HG02763 (cell line): Measurements from ENCODE around the gene CPZ.

Experiments
- ATAC-seq: cut with Tn5 transposase; IDR thresholded peaks from one replicate; pipeline ENCODE4 v1.9.1; 2021; ENCODE audit warnings: mild to moderate bottlenecking, moderate library complexity; ENCODE audit not compliant: unreplicated experiment

Gene CPZ

GRCh38 chr4:8592366-8593263 lies at the start of gene CPZ:
CPZ (plus strand) TSS chr4:8592765; CDS start chr4:8592834, 69 bp downstream.
- ATAC-seq: no peak

DNA sequence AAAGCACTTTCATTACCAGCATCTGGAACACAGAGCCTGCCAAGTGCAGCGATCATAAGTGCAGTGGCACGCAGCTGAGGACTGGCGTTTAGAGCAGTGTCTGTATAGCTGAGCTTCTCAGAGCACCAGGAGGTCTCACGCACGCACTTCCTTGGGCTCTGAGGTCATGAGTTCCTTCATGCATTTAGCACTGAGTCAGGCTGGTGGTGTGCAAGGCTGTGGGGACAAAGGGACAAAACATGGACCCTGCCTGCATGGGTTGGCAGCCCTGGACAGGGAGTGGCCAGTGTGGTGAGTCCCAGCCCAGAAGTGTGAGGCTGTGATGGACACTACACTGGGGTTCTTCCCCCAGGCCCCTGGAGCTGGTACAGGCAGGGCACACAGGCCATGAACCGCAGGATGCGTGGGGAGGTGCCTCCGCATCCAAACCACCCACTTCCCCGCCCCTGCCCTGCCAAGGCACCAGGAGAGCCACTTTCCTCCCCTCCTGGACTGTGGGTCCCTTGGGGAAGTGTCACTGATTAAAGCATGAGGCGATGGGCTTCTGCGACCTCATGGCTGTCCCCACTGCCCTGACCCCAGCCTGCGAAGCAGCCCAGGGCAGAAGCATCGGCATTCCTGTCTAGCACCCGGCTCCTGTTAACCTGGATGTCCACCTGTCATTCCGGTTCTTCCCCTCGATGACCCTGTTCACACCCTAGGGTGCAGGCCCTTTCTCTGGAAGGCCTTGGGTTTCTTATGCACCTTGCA lies 49.6 kb upstream of the CPZ start:
- no peak for ATAC-seq

GRCh38 chr4:8543623-8544022 lies 48.9 kb upstream of the CPZ start:
- no peak for ATAC-seq

- no peak for ATAC-seq
These were observed 48.3 kb upstream of the CPZ start for GRCh38 chr4:8544282-8544681.

DNA sequence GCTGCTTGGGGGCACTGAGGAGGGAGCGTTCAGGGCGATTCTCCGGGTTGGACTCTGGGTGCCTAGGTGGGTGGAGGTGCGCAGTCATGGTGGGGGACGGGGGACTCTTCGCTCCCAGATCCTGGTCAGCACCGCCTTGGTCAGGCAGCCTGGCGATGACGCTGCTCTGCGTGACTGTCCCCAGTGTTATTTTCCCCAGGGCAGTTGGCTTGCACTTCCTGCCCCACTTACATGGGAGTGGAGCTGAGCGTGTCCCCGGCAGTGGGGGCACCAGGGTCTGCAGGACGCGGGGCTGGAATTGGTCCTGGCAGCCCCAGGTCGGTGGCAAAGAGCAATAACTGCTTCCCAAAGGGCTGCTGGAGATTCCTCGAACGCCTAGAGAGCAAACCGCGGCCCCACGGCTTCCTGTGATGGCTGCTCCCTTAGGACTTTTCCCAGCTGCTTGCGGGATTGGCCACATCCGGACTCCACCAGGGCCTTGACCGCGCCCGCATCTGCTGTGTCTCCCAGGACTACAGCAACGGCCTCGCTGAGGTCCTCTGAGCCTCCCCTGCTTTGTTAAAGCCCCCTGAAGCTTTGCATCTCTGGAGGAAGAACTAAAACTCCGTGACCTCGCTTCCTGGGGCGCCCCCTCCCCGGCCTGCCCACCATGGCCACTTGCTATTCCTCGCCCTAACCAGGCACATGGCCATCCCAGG lies 47.7 kb upstream of the CPZ start:
- no peak for ATAC-seq

- ATAC-seq: no peak
These were observed 47.2 kb upstream of the CPZ start for GRCh38 chr4:8545439-8545765.

DNA sequence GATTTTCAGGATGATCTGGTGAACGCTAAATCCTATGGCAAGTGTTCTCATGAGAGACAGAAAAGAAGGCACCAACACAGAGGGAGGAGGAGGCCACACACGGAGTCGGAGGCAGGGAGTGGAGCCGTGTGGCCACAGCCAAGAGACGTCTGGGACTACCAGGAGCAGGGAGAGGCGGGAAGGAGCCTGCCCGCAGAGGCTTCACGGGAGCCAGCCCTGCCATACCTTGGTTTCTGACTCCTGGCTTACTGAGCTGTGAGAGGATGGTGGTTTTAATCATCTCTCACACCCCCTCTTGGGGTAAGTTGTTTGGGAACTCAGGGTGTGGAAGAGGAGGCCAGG lies 45.8 kb upstream of the CPZ start:
- ATAC-seq: no peak

DNA sequence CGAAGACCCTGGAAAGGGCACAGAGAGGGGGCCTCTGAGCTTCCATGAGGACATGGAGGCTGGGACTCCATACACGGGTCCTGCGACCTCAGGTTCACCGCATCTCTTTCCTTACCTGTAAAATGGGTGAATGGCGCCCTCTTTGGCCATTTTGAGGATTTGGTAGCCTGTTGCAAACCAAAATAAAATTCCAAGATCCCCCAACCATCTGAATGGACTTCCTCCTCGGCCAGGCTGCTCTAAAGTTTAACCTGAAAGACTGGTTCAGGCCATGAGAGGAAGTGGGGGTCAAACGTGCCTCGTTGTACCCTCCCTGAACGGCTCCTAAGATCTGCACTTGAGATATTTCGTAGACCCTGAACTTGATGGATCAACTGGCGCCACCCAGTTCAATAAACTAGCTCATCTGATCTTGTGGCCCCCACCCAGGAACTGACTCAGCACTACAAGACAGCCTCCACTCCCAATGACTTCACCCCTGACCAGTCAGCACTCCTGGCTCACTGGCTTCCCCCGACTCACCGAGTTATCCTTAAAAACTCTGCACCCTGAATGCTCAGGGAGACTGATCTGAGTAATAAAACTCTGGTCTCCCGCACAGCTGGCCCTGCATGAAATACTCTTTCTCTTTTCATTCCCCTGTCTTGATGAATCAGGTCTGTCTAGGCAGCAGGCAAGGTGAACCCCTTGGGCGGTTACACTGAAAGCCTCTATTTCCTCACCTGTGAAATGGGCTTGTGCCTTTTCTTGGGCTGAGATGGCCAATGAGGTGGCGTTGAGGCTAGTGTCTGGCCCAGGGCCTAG lies 45.3 kb upstream of the CPZ start:
- ATAC-seq: no peak

GRCh38 chr4:8547912-8548730 lies 44.4 kb upstream of the CPZ start:
- no peak for ATAC-seq

DNA sequence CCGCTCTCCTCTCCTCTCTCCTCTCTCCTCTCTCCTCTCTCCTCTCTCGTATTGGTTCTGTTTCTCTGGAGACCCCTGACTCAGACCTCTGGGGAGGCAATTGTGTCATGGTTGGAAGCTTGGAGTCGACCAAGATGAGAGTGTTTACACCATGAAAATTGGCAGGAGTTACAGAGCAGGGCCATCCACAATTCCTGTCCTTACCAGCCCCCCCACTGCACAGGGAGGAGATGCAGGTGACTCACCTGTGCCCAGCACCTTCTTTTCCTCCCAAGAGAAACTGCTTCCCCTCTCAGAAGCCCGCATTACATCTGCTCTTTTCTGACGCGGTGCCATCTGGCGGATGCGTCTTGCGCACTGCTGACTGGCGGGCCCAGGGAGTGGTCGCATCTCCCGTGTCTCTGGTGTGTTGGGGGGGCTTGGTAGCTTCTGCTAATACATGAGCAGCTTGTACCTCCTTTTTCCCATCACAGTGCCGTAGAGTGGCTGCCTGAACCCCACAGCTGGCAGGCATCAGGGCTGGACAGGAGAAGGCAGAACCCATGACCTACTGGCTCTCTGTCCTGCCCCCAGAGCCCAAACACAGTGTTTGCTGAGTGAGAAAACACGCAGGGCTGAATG lies 43.7 kb upstream of the CPZ start:
- no peak for ATAC-seq

- no peak for ATAC-seq
These were observed 43.1 kb upstream of the CPZ start for GRCh38 chr4:8549352-8549931.

- no peak for ATAC-seq
These were observed 41.9 kb upstream of the CPZ start for GRCh38 chr4:8550691-8551090.

DNA sequence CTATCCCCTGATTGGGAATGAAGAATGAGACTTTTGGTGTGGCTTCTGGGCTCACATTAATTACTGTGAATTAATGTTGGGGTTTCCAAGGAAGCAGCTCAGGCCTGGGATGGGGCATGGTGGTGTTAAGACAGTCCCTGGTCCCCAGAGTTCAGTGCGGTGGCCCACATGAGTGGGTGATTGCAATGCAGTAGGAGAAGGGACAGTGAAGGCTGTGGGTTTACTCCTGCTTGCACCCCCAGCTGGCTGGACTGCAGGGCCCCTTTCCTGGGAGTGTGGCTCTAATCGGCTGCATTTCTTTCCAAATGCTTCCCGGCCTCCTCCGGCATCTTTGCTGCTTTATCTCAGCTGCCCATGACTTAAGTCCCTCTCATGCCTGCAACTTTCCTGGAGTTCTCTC lies 40.5 kb upstream of the CPZ start:
- ATAC-seq: no peak

- no peak for ATAC-seq
These were observed 39.9 kb upstream of the CPZ start for GRCh38 chr4:8552581-8553205.

DNA sequence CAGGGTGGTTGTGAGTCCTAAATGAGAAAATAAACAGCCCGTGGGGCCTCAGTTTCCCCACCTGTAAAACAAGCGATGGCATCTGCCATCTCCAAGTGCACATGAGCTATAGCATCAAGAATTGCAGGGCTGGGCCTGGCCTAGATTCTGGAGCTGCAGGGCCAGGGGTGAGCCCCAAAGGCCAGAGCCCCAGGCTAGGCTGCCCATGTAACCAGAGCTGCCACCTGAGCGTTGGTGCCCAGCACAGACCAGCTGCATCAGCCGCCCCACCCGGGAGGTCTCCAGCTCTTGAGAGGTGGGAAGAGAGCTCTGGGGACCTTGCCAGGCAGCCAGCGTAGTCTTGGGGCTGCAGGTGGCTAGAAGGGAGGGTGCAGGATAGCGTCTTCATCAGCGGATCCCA lies 39.3 kb upstream of the CPZ start:
- no peak for ATAC-seq

- ATAC-seq: no peak
These were observed 38.6 kb upstream of the CPZ start for GRCh38 chr4:8553991-8554405.

- ATAC-seq: no peak
These were observed 37.9 kb upstream of the CPZ start for GRCh38 chr4:8554555-8555100.

GRCh38 chr4:8555716-8556115 lies 36.8 kb upstream of the CPZ start:
- no peak for ATAC-seq
